H9 (cell line): ENCODE results near the gene ASH1L. TPM values are rescaled to one million over a fixed set of nuclear protein-coding genes. Genes with fewer than 3 reads are reported as not detected.

Experiments used
- DNase-seq: peaks from one replicate; pipeline ENCODE4 v3.0.0-alpha.2; 2017
- H2AFZ ChIP-seq: one replicate; pipeline ENCODE4 v1.6.1; 2013; ENCODE audit warnings: mild to moderate bottlenecking, low read length, control low read depth, moderate library complexity
- H2AK5ac ChIP-seq: 2 replicates; pipeline ENCODE4 v1.6.1; 2013; ENCODE audit warnings: low read length, control low read depth, mixed read lengths; ENCODE audit not compliant: insufficient read length
- H2BK120ac ChIP-seq: one replicate; pipeline ENCODE4 v1.6.1; 2013; ENCODE audit warnings: low read depth, mild to moderate bottlenecking, low read length, control low read depth, inconsistent platforms; ENCODE audit not compliant: poor library complexity, severe bottlenecking
- H2BK12ac ChIP-seq: 2 replicates; pipeline ENCODE4 v1.6.1; 2013; ENCODE audit warnings: low read length, control low read depth, mixed read lengths, low read depth; ENCODE audit not compliant: insufficient read length
- H2BK15ac ChIP-seq: 2 replicates; pipeline ENCODE4 v1.6.1; 2013; ENCODE audit warnings: low read depth, low read length, control low read depth
- H2BK20ac ChIP-seq: one replicate; pipeline ENCODE4 v1.6.1; 2013; ENCODE audit warnings: low read depth, mild to moderate bottlenecking, low read length, control low read depth, inconsistent platforms; ENCODE audit not compliant: poor library complexity, severe bottlenecking
- H2BK5ac ChIP-seq: 2 replicates; pipeline ENCODE4 v1.6.1; 2013; ENCODE audit warnings: low read length, control low read depth, mixed read lengths; ENCODE audit not compliant: insufficient read length
- H3K14ac ChIP-seq: 2 replicates; pipeline ENCODE4 v1.6.1; 2013; ENCODE audit warnings: low read length, control low read depth; ENCODE audit not compliant: insufficient read depth
- H3K18ac ChIP-seq: 2 replicates; pipeline ENCODE4 v1.6.1; 2013; ENCODE audit warnings: low read depth, mild to moderate bottlenecking, mixed read lengths, low read length, control low read depth; ENCODE audit not compliant: insufficient read length
- H3K23ac ChIP-seq: 2 replicates; pipeline ENCODE4 v1.6.1; 2013; ENCODE audit warnings: low read length, control low read depth, mixed read lengths, low read depth; ENCODE audit not compliant: insufficient read length
- H3K23me2 ChIP-seq: 2 replicates; pipeline ENCODE4 v1.6.1; 2013; ENCODE audit warnings: low read depth, mild to moderate bottlenecking, mixed read lengths, low read length, control low read depth; ENCODE audit not compliant: insufficient read length, poor library complexity, severe bottlenecking
- H3K27ac ChIP-seq: 2 replicates; pipeline ENCODE4 v1.5.1; 2013; ENCODE audit warnings: low read length, control low read depth, mixed read lengths, low read depth; ENCODE audit not compliant: insufficient read length
- H3K27me3 ChIP-seq: 2 replicates; pipeline ENCODE4 v1.6.1; 2013; ENCODE audit warnings: low read length, control low read depth, inconsistent platforms; ENCODE audit not compliant: insufficient read depth
- H3K4ac ChIP-seq: 2 replicates; pipeline ENCODE4 v1.6.1; 2013; ENCODE audit warnings: low read depth, mild to moderate bottlenecking, control low read depth, inconsistent platforms, low read length, moderate library complexity
- H3K4me1 ChIP-seq: 2 replicates; pipeline ENCODE4 v1.6.1; 2013; ENCODE audit warnings: low read length, control low read depth, inconsistent platforms; ENCODE audit not compliant: insufficient read depth
- H3K4me2 ChIP-seq: 2 replicates; pipeline ENCODE4 v1.6.1; 2013; ENCODE audit warnings: low read length, control low read depth, mixed read lengths; ENCODE audit not compliant: insufficient read length, insufficient read depth
- H3K56ac ChIP-seq: 2 replicates; pipeline ENCODE4 v1.6.1; 2013; ENCODE audit warnings: low read depth, mild to moderate bottlenecking, mixed read lengths, low read length, control low read depth; ENCODE audit not compliant: insufficient read length
- H3K79me1 ChIP-seq: 2 replicates; pipeline ENCODE4 v1.6.1; 2013; ENCODE audit warnings: low read depth, mild to moderate bottlenecking, moderate library complexity, low read length, control low read depth, inconsistent platforms; ENCODE audit not compliant: insufficient read depth, poor library complexity, severe bottlenecking
- H3K79me2 ChIP-seq: 2 replicates; pipeline ENCODE4 v1.6.1; 2013; ENCODE audit warnings: low read length, control low read depth, inconsistent platforms; ENCODE audit not compliant: insufficient read depth
- H3K9ac ChIP-seq: 2 replicates; pipeline ENCODE4 v1.6.1; 2013; ENCODE audit warnings: low read length, control low read depth, mixed read lengths; ENCODE audit not compliant: insufficient read length; ENCODE audit errors: extremely low read depth
- H3K9me3 ChIP-seq: one replicate; pipeline ENCODE4 v1.6.1; 2013; ENCODE audit warnings: low read depth, low read length, inconsistent platforms; ENCODE audit not compliant: control insufficient read depth
- H3T11ph ChIP-seq: one replicate; pipeline ENCODE4 v1.6.1; 2013; ENCODE audit warnings: mild to moderate bottlenecking, low read length, control low read depth, inconsistent platforms
- H4K20me1 ChIP-seq: one replicate; pipeline ENCODE4 v1.6.1; 2013; ENCODE audit not compliant: control insufficient read depth, insufficient read length, insufficient read depth
- H4K5ac ChIP-seq: 2 replicates; pipeline ENCODE4 v1.6.1; 2013; ENCODE audit warnings: low read depth, mild to moderate bottlenecking, mixed read lengths, low read length, control low read depth; ENCODE audit not compliant: insufficient read length
- H4K8ac ChIP-seq: replicated peaks from 2 replicates; pipeline ENCODE4 v1.6.1; 2013; ENCODE audit warnings: low read length, control low read depth, mixed read lengths, low read depth; ENCODE audit not compliant: insufficient read length
- H4K91ac ChIP-seq: 2 replicates; pipeline ENCODE4 v1.6.1; 2013; ENCODE audit warnings: low read depth, mild to moderate bottlenecking, moderate library complexity, mixed read lengths, low read length, control low read depth; ENCODE audit not compliant: insufficient read length
- H3K27ac Mint-ChIP-seq, 3 experiments: 2 replicates in 2 of 3; 3 replicates in 1 of 3; pipeline ENCODE4 v1.8.0; 2020 to 2021; ENCODE audit warnings: mixed read lengths in 3 of 3, mild to moderate bottlenecking in 1 of 3, moderate library complexity in 1 of 3
- H3K27me3 Mint-ChIP-seq: 2 replicates; pipeline ENCODE4 v1.8.0; 2021; ENCODE audit warnings: low read depth, mild to moderate bottlenecking, moderate library complexity, mixed read lengths
- H3K36me3 Mint-ChIP-seq, 3 experiments: 2 replicates in 2 of 3; 3 replicates in 1 of 3; pipeline ENCODE4 v1.8.0; 2020 to 2021; ENCODE audit warnings: low read depth in 3 of 3, mixed read lengths in 3 of 3; ENCODE audit not compliant: insufficient read depth in 1 of 3
- H3K4me1 Mint-ChIP-seq, 2 experiments: 2 replicates each; pipeline ENCODE4 v1.8.0; 2020; ENCODE audit warnings: mixed read lengths in 2 of 2
- H3K4me3 Mint-ChIP-seq, 2 experiments: 2 replicates in 1 of 2; 3 replicates in 1 of 2; pipeline ENCODE4 v1.8.0; 2020 to 2021; ENCODE audit warnings: mild to moderate bottlenecking in 2 of 2, mixed read lengths in 2 of 2, moderate library complexity in 1 of 2
- H3K9me3 Mint-ChIP-seq, 2 experiments: 2 replicates in 1 of 2; 3 replicates in 1 of 2; pipeline ENCODE4 v1.8.0; 2020; ENCODE audit warnings: mild to moderate bottlenecking in 2 of 2, mixed read lengths in 2 of 2, moderate library complexity in 1 of 2
- WGBS: extraction: QIAGEN DNeasy Blood & Tissue Kit; methylation state at CpG from one replicate; pipeline ENCODE4 v1.1.7; 2013; ENCODE audit warnings: missing lambda C conversion rate, low lambda C conversion rate, mixed read lengths; ENCODE audit not compliant: insufficient read length; ENCODE audit errors: extremely low coverage; 5-methylcytosine and 5-hydroxymethylcytosine counted together
- total RNA-seq: library from RNA; stranded (reverse); gene quantifications from 2 replicates; pipeline ENCODE4 v1.2.1, GENCODE V29; 2021
- TF ChIP-seq, protein P1 (sequence below): fragments of 200-600 bp; sonication (generic); conservative IDR thresholded peaks from 3 replicates; pipeline ENCODE4 v1.8.0; 2021; ENCODE audit warnings: antibody characterized with exemption, mild to moderate bottlenecking

ASH1L gene
- total RNA-seq, 1 experiment from 2014 or later, result 32.8 TPM

DNA sequence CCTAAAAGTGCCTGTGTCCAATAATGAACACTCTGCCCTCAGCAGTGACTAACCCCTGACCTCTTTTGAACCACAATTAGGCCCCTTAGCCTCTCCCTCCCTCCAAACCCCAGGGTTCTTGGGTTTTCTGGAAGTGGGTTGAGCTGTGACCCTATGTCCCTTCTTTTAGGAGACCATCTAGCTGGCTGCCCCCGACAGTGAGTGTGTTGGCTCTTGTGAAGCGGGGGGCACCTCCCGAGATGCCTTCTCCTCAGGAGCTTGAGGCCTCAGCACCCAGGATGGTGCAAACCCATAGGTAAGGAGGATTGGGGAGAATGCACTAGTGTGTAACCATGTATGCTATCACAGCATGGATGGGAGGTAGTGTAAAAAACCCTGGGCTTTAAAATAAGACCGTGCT lies 234.6 kb downstream of the ASH1L start:
- Histone ChIP-seq H3K9me3 (no peaks in the 10 kb centered on the region), H3K14ac (no peak overlapping the region), H4K20me1 (no peaks in the 10 kb centered on the region), H2AFZ (no peak overlapping the region), H2BK5ac (no peak overlapping the region), H4K91ac (no peak overlapping the region), H3K4me2 (no peak overlapping the region), H3K27ac (no peak overlapping the region), H3K56ac (no peak overlapping the region), H3K27me3 (no peaks in the 10 kb centered on the region), H2BK15ac (no peak overlapping the region), H3K4me1 (no peaks in the 10 kb centered on the region), H3K79me1 (no peaks in the 10 kb centered on the region), H2BK120ac (no peak overlapping the region), H2AK5ac (no peak overlapping the region), H4K8ac (no peak overlapping the region), H3K9ac (no peak overlapping the region), H3K4ac (no peak overlapping the region), H3K23ac (no peak overlapping the region), H2BK20ac (no peak overlapping the region), H4K5ac (no peak overlapping the region), H2BK12ac (no peak overlapping the region), H3K79me2 (no peaks in the 10 kb centered on the region), H3T11ph (no peak overlapping the region), H3K23me2 (peaks cover 14% of the 10 kb centered on the region), H3K18ac (no peak overlapping the region)
- Mint-ChIP-seq H3K27ac (no peak overlapping the region), H3K4me3 (no peak overlapping the region), H3K27me3 (no peaks in the 10 kb centered on the region; the same call in 1 of the 2 replicates), H3K36me3 (peaks cover 15 to 50% (median 48%) of the 10 kb centered on the region in 3 experiments; a peak in 6 of 7 replicates), H3K4me1 (peaks cover 8 to 9% of the 10 kb centered on the region in 2 experiments), H3K9me3 (no peaks in the 10 kb centered on the region)
- no CpG with 5 or more reads among the region's 4 CpGs for WGBS
- no peak for DNase-seq
- TF ChIP-seq, protein P1, sequence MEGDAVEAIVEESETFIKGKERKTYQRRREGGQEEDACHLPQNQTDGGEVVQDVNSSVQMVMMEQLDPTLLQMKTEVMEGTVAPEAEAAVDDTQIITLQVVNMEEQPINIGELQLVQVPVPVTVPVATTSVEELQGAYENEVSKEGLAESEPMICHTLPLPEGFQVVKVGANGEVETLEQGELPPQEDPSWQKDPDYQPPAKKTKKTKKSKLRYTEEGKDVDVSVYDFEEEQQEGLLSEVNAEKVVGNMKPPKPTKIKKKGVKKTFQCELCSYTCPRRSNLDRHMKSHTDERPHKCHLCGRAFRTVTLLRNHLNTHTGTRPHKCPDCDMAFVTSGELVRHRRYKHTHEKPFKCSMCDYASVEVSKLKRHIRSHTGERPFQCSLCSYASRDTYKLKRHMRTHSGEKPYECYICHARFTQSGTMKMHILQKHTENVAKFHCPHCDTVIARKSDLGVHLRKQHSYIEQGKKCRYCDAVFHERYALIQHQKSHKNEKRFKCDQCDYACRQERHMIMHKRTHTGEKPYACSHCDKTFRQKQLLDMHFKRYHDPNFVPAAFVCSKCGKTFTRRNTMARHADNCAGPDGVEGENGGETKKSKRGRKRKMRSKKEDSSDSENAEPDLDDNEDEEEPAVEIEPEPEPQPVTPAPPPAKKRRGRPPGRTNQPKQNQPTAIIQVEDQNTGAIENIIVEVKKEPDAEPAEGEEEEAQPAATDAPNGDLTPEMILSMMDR, result no peak
